ENCODE data around the gene ASPSCR1. TPM values are rescaled to one million over a fixed set of nuclear protein-coding genes. Genes with fewer than 3 reads are reported as not detected.

Gene ASPSCR1
- total and polyA plus RNA-seq, 9 of the 15 experiments (the other 6 are each of a cell fraction or from before 2014, with no cell fraction given): 0.90 to 36.9 (median 11.6) TPM

DNA sequence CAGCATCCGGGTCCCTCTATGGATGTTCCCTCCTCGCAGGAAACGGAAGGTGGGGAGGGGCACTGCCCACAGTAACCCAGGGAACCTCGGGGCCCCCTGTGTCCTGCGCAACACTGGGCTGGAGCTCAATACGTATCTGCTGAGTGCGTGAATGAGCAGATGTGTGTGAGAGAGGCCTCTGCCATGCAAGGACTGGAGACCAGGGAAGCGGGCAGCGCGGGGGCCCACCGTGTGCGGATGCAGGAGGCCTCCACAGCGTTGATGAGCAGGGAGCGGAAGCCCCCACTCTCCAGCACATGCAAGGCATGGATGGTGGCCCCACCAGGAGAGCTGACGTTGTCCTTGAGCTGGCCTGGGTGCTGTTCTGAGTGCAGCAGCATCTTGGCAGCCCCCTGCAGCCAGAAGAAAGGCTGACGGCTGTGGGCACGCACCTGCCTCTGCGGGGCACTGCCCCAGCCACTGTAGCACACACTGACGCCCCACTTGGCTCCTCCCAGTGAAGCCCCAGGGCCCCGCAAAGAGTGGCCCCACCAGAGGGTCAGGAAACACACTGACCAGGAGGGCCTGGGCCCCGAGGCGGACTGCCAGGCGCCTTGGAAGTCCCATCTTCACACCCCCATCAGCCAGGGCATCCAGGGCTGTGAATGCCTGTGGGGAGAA is 43.2 kb upstream of the ASPSCR1 start:
- no peak overlapping the region for H3K4me2 ChIP-seq (ENCODE audit: insufficient read depth, low read length)
- peaks cover 25% of the 10 kb centered on the region for H3K79me2 ChIP-seq (ENCODE audit: control insufficient read depth, insufficient read depth, low read length)
- no peak for DNase-seq (ENCODE audit: extremely low read depth in 1 of 4, low spot score in 3 of 4)
- ChIA-PET POLR2A (interaction anchor here (0.5 to 1.6 kb wide), 7 partner anchors 8 to 679 kb away, joined by 3 to 6 read pairs (median 4); no protein-coding TSS in a partner anchor), CTCF (ENCODE audit: low intra/inter-chr PET ratio) (no interaction called here)
- intact Hi-C loops (cut with micrococcal nuclease) (no loop called here), in situ Hi-C loops (cut with MboI) (no loop called here)
- no peaks in the 10 kb centered on the region for H3K27me3 ChIP-seq (ENCODE audit: control insufficient read depth in 2 of 2, insufficient read depth in 2 of 2, low read length in 2 of 2)
- TF ChIP-seq PHF8 (IDR thresholded peaks at IDR 0.05; ENCODE audit: borderline replicate concordance, low read length): 0 out of 2 replicates have a peak, but pooled peaks have one; percentile 0
- 0 out of 2 replicates have a peak, but pooled peaks have one; percentile 31 for TF ChIP-seq POLR2G (IDR thresholded peaks at IDR 0.05; ENCODE audit: low read depth, low read length)
- peak; percentile 53 for TF ChIP-seq RBFOX2 (IDR thresholded peaks at IDR 0.05; ENCODE audit: low read depth, low read length)
- no peak for TF ChIP-seq PTTG1 (tag; IDR thresholded peaks at IDR 0.05; ENCODE audit: low read depth)
- TF ChIP-seq NCOR1 (IDR thresholded peaks at IDR 0.05): no peak
- TF ChIP-seq ETV5 (CRISPR knock-in tag; IDR thresholded peaks at IDR 0.05; ENCODE audit: low read depth): no peak
- FAIRE-seq: no peak
- peaks cover 36% of the 10 kb centered on the region; the same call in 2 of the 3 replicates for H3K36me3 ChIP-seq (ENCODE audit: control insufficient read depth, insufficient read depth, low read length)
- H3K27ac ChIP-seq (ENCODE audit: extremely low read depth, low read depth, low read length): no peak overlapping the region
- 91% methylated on average over 21 of the region's 23 CpGs for WGBS (ENCODE audit: insufficient coverage, low coverage, missing lambda C conversion rate)
- H3K9me1 ChIP-seq (ENCODE audit: control insufficient read depth, insufficient read depth, low read length): peaks cover 13% of the 10 kb centered on the region
- H2AFZ ChIP-seq (ENCODE audit: low read depth, low read length): no peak overlapping the region
- BruUV-seq (replicated peaks): no TSS peak
- peaks cover 7% of the 10 kb centered on the region for H4K20me1 ChIP-seq (replicated peaks; ENCODE audit: control insufficient read depth, insufficient read depth, low read length)
- no peaks in the 10 kb centered on the region for H3K9me3 ChIP-seq (replicated peaks; ENCODE audit: control insufficient read depth, insufficient read depth, low read depth, low read length)
- no peak overlapping the region for H3K4me3 ChIP-seq
- peak overlapping the region in 1 of 2 experiments; percentile 55; a peak in 2 of 4 replicates for H3K9ac ChIP-seq (ENCODE audit: insufficient read depth in 1 of 2, low read depth in 2 of 2, low read length in 2 of 2)
- peaks cover 30 to 96% of the 10 kb centered on the region in 2 experiments for H3K4me1 ChIP-seq (replicated peaks in 1 of 2; ENCODE audit: control insufficient read depth in 2 of 2, insufficient read depth in 2 of 2, low read length in 2 of 2)
- no peak for ATAC-seq

Measured in K562 (cell line).